Gastrocnemius medialis (tissue), 4 donors: ENCODE data around the gene GPR153. TPM values are rescaled to one million over a fixed set of nuclear protein-coding genes. Genes with fewer than 3 reads are reported as not detected.

Experiments used
- ATAC-seq, 2 donors: fragments of 150-250 bp; one replicate each; pipeline ENCODE4 v1.9.1; 2016
- DNase-seq, 2 donors: peaks; one replicate each; pipeline ENCODE4 v3.0.0-alpha.2; 2019
- H3K27ac ChIP-seq, 4 donors: fragments of 200-600 bp; sonication (generic); 1 replicate in 1 of 4; 2 replicates in 3 of 4; pipeline ENCODE4 v1.5.1; 2016 to 2018; ENCODE audit warnings: mild to moderate bottlenecking in 2 of 4, moderate library complexity in 1 of 4
- H3K27me3 ChIP-seq, 3 donors: fragments of 200-600 bp; sonication (generic) in 2 of 3; 1 replicate in 1 of 3; 2 replicates in 2 of 3; pipeline versions ENCODE4 v1.5.1 to v1.6.0; 2016 to 2019; ENCODE audit warnings: mild to moderate bottlenecking in 1 of 3, moderate library complexity in 1 of 3
- H3K36me3 ChIP-seq, 2 donors: fragments of 200-600 bp; sonication (generic) in 1 of 2; one replicate each; pipeline ENCODE4 v1.5.1; 2017 to 2018
- H3K4me1 ChIP-seq, 2 donors: fragments of 200-600 bp; sonication (generic) in 1 of 2; one replicate each; pipeline ENCODE4 v1.5.1; 2016 to 2017; ENCODE audit warnings: mild to moderate bottlenecking in 2 of 2
- H3K4me3 ChIP-seq, 4 donors: fragments of 200-600 bp; sonication (generic) in 3 of 4; 1 replicate in 1 of 4; 2 replicates in 3 of 4; pipeline ENCODE4 v1.5.1; 2016 to 2019; ENCODE audit warnings: mild to moderate bottlenecking in 2 of 4
- H3K9me3 ChIP-seq, 3 donors: fragments of 200-600 bp; sonication (generic) in 2 of 3; 1 replicate in 1 of 3; 2 replicates in 2 of 3; pipeline ENCODE4 v1.5.1; 2016 to 2019
- CTCF ChIP-seq, 5 experiments: fragments of 450-650 bp in 3 of 5; fragments of 200-600 bp in 2 of 5; sonication (generic) in 2 of 5; IDR thresholded peaks in 4 of 5; conservative IDR thresholded peaks in 1 of 5; 1 replicate in 4 of 5; 2 replicates in 1 of 5; pipeline ENCODE4 v1.5.1; 2016 to 2019; ENCODE audit warnings: antibody characterized with exemption in 5 of 5, mild to moderate bottlenecking in 3 of 5, moderate library complexity in 3 of 5
- POLR2A ChIP-seq, 2 donors: fragments of 450-650 bp; IDR thresholded peaks; one replicate each; pipeline ENCODE4 v1.6.1; 2017; ENCODE audit warnings: antibody characterized with exemption in 2 of 2, mild to moderate bottlenecking in 2 of 2, moderate library complexity in 2 of 2
- in situ Hi-C, 4 donors: fragments of 200-750 bp; cut with MboI; loops; one replicate each; pipeline versions ENCODE4 v1.15.0 to v1.8.0; 2017; ENCODE audit warnings: low sequenced_read_pairs in 4 of 4
- intact Hi-C: fragments of 100-400 bp; cut with DNase I; formaldehyde crosslinking; loops from one replicate; pipeline ENCODE4 v1.15.1; 2023; ENCODE audit warnings: low total_unique reads
- total RNA-seq, 4 donors: library from RNA; depleted of rRNA; stranded (reverse); fragments of >200 nt; gene quantifications; one replicate each; pipeline versions ENCODE4 v1.1.0 to v1.2.3, GENCODE V29; 2016

The GPR153 gene
- total RNA-seq, 4 donors from 2014 or later = 1.1 to 3.4 (median 2.0) TPM

GRCh38 chr1:6218375-6219164, 42.3 kb downstream of the GPR153 start:
- Histone ChIP-seq H3K4me3 (no peak overlapping the region), H3K9me3 (no peaks in the 10 kb centered on the region), H3K27me3 (no peaks in the 10 kb centered on the region), H3K4me1 (peaks cover 12 to 15% of the 10 kb centered on the region in 2 donors), H3K36me3 (peaks cover 0 to 9% of the 10 kb centered on the region in 2 donors), H3K27ac (peak overlapping the region in 2 of 4 donors; percentile 6 to 58)
- in situ Hi-C loops (no loop called here), intact Hi-C loops (no loop called here)
- ATAC-seq = no peak
- TF ChIP-seq CTCF (IDR thresholded peaks at IDR 0.05 in 4 of 5, conservative IDR thresholded peaks at IDR 0.05 in 1 of 5) (no peak), POLR2A (IDR thresholded peaks at IDR 0.05) (no peak)
- DNase-seq = no peak

GRCh38 chr1:6212193-6212959, 48.5 kb downstream of the GPR153 start:
- peaks cover 0 to 8% of the 10 kb centered on the region in 2 donors for H3K4me1 ChIP-seq
- intact Hi-C loops = no loop called here
- H3K27me3 ChIP-seq = peaks cover 0 to under 1% (median 0%) of the 10 kb centered on the region in 3 donors
- no peaks in the 10 kb centered on the region for H3K9me3 ChIP-seq
- ATAC-seq (no peak), DNase-seq (no peak)
- H3K4me3 ChIP-seq = no peak overlapping the region
- TF ChIP-seq CTCF (IDR thresholded peaks at IDR 0.05 in 4 of 5, conservative IDR thresholded peaks at IDR 0.05 in 1 of 5) = no peak
- no peak for TF ChIP-seq POLR2A (IDR thresholded peaks at IDR 0.05)
- in situ Hi-C loops = no loop called here
- no peak overlapping the region for H3K27ac ChIP-seq
- H3K36me3 ChIP-seq = no peaks in the 10 kb centered on the region

GRCh38 chr1:6211731-6212130, 49.2 kb downstream of the GPR153 start:
- intact Hi-C loops = no loop called here
- ATAC-seq = no peak

More at GRCh38 chr1:6211731-6212130, 49.2 kb downstream of the GPR153 start:
- Histone ChIP-seq H3K4me1 (peaks cover 3 to 13% of the 10 kb centered on the region in 2 donors), H3K9me3 (no peaks in the 10 kb centered on the region), H3K27me3 (peaks cover 0 to 7% (median 6%) of the 10 kb centered on the region in 3 donors), H3K27ac (no peak overlapping the region), H3K36me3 (no peaks in the 10 kb centered on the region), H3K4me3 (no peak overlapping the region)
- in situ Hi-C loops = no loop called here
- DNase-seq = no peak
- TF ChIP-seq CTCF (IDR thresholded peaks at IDR 0.05 in 4 of 5, conservative IDR thresholded peaks at IDR 0.05 in 1 of 5) (no peak), POLR2A (IDR thresholded peaks at IDR 0.05) (no peak)
